HTERT RPE-1 (cell line): ENCODE measurements around the gene TMX4.
"Not testable (repeated sequence)": the region's sequence is repeated elsewhere in the genome, so short reads cannot be mapped to it uniquely, and the experiment has no call there.

Experiments
- in situ Hi-C: fragments of 300-500 bp; cut with MboI; formaldehyde crosslinking; loops from 4 replicates; pipeline ENCODE4 v1.14.3; 2020; ENCODE audit warnings: low sequenced_read_pairs

TMX4 gene

DNA sequence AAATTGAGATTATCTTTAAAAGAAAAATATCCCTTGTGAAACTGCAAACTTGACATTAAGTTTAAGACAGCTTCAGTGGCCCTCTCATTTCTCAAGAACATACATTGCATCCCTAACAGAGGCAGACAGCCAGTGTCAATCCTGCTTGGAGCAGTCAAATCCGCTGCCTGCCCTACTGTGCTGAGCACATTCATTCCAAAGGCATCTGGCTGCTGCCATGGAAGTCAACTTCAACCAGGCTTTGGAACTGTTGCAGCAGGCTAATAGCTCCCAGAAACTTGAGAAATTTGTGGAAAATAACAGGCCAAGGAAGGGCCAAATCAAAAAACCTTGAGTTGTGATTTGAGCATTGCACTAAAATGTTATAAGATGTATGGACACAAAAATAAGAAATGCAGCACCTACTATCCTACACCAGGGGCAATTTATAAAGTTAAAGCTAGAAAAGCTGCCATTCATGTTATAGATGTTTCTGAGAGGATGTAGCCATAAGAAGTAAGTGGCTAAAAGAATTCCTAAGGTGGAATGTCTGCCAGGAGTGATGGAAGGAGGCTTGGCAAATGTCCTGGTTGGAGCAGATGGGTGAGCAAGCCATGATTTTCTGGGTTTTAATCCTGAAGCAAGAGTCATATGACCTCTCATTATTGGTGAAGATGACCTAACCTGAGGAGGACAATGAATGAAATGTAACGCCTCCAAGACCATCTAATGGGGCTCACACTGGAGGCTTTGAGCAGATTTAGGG lies 47.9 kb downstream of the TMX4 start:
- in situ Hi-C loops, result no loop called here

DNA sequence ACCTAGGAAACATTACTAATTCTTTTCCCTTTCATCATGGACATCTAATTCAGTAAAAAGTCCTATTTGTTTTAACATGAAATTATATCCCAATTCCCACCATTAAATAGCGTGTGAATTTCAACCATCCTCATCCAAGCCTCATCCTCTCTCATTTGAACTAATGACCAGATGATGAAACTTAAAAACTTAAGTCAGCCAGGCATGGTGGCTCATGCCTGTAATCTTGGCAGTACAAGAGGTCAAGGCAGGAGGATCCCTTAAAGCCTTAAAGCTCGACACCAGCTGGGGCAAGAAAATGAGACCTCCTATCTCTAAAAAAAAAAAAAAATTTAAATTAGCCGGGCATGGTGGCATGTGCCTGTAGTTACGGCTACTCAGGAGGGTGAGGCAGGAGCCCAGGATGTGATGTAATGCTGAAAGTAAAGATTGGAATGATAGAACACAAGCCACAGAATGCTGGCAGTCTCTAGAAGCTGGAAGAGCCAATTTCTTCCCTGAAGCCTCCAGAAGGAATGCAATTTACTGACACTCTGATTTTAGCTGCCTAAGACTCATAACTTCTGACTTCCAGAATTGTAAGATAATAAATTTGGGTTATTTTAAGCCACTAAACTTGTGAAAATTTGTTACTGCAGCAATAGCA lies 52.2 kb downstream of the TMX4 start:
- in situ Hi-C loops, result no loop called here

GRCh38 chr20:7966176-7966575 lies 53.4 kb downstream of the TMX4 start:
- in situ Hi-C loops, result no loop called here

GRCh38 chr20:7959484-7959883 lies 60.1 kb downstream of the TMX4 start:
- in situ Hi-C loops, result no loop called here

DNA sequence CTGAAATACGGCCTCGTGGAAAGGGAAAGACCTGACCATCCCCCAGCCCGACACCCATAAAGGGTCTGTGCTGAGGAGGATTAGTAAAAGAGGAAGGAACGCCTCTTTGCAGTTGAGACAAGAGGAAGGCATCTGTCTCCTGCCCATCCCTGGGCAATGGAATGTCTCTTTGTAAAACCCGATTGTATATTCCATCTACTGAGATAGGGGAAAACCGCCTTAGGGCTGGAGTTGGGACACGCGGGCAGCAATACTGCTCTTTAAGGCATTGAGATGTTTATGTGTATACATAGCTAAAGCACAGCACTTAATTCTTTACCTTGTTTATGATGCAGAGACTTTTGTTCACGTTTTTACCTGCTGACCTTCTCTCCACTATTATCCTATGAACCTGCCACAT lies 63.0 kb downstream of the TMX4 start:
- in situ Hi-C loops, result not testable (repeated sequence)

GRCh38 chr20:7950387-7950786 lies 69.2 kb downstream of the TMX4 start:
- in situ Hi-C loops, result no loop called here

- in situ Hi-C loops, result no loop called here
Observed at GRCh38 chr20:7943891-7944290, 75.7 kb downstream of the TMX4 start.

DNA sequence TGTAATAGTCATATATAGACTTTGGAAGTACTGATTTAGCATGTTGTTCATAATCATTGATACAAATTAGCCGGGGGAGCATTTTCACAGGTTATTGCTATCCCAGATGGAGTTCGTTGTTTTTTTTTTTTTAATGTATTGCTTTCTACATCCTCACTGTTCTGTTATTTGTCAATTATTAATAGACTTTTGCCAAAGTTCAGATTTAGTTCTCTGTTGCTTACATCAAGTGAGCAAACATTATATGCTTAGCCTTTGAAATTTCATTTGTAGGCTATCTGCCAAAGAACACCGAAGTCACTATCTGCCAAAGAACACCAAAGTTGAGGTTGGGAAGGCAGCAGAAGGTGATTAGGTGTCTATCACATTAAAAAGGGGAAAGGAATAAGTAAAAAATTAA lies 79.2 kb downstream of the TMX4 start, which contains the start of gene HAO1:
Gene HAO1 (minus strand): TSS at position 118 of the 400 bp plus-strand sequence. CDS start 36 bp downstream, at position 82.
- in situ Hi-C loops, result no loop called here

DNA sequence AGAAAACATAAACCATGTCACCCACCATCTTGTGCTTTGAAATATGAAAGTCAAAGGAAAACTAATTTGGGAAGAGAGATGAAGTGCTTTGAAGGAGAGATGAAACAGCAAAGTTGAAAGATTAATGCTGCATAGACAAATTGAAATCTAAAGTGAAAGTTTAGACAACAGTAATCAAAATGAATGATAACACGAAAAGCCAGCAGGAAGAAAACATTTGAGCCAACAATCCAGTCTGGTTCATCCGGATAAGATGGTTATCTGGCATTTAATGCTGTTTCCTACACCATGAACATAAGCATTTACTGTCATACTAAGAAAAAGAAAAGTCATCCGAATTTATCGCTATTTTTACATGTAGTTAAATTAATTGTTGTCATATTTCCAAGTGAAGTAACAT lies 79.9 kb downstream of the TMX4 start:
- in situ Hi-C loops, result no loop called here

DNA sequence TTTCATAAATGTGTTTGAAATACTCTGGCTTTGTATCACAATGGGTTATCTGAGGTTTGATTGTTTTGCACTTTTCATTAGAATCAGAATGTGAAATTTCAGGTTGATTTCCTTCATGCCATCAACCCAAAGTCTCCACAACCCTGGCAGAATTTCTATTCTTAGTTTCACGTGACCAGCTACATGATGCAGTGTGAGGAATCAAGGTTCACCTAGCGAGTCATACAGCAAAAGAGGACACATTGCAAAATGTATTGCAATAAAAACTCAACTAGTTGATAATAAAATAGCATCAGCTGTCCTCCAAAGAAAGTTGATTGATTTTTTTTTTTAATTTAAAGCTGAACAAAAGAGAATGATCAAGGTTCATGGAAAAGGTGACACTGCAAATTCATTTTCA lies 81.5 kb downstream of the TMX4 start:
- in situ Hi-C loops, result no loop called here

- in situ Hi-C loops, result no loop called here
Observed at GRCh38 chr20:7937328-7937727, 82.2 kb downstream of the TMX4 start.

DNA sequence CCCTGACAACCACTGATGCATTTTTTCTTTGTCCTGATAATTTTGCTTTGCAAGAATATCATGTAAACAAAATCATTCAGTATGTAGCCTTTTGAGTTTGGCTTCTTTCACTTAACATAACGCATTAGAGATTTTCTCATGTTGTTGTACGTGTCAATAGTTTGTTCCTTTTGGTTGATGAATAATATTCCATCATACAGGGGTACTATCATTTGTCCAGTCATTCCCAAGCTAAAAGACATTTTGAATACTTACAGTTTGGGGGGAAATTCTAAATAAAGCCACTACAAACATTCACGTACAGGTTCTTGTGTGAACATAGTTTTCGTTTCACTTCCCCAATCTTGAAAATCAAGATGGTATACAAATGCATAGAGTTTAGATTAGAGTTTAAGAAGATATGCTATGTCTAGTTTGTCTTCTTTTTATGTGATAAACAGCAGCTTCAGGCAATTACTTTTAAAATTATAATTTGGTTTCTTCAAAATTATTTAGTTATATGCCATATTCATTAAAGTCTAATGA lies 84.5 kb downstream of the TMX4 start:
- in situ Hi-C loops, result no loop called here

DNA sequence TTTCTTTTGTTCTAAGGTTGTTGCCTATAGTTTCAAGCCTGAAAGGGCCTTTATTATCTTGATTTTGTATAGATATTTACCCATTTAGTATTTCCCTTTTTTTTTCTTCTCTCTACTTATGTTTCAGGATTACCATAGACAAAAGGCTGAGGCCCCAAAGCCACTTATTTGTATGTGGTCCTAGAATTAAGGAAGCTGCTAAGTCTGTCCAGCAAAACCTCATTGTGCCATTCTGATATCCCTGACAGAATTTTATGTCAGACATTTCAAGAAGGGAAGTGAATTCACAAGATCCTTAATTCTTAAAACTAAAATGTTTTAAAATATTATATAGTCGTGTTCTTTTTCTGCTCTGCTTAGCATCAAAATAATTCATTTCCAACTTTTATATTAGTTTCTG lies 86.2 kb downstream of the TMX4 start:
- in situ Hi-C loops, result no loop called here

DNA sequence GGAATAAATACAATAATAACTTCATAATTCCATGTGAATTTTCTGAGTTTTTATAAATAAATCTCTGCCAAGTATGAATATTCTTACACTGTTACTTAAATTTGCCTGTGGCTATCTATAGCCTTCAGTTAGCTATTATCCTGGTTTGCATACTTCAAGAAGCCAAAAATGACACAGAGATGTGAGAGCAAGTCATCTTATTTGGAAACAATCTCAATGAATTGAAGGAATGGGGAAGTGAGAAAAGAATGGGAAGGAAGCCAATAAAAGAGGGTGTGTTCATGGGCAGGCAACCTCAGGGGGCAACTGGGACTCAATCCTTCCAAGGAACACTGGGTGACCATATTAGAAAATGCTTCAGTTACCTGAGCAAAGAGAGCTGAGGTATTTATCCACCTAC lies 89.2 kb downstream of the TMX4 start:
- in situ Hi-C loops, result no loop called here
